Measurements from ENCODE around the gene HVCN1. TPM values are rescaled to one million over a fixed set of nuclear protein-coding genes. Genes with fewer than 3 reads are reported as not detected.
A peak's percentile ranks its signal among the peaks of the same experiment; 100 is the strongest.
"Not testable (repeated sequence)": the region's sequence is repeated elsewhere in the genome, so short reads cannot be mapped to it uniquely, and the experiment has no call there.

Gene HVCN1
- polyA plus RNA-seq, 1 experiment, result 6.9 TPM

DNA sequence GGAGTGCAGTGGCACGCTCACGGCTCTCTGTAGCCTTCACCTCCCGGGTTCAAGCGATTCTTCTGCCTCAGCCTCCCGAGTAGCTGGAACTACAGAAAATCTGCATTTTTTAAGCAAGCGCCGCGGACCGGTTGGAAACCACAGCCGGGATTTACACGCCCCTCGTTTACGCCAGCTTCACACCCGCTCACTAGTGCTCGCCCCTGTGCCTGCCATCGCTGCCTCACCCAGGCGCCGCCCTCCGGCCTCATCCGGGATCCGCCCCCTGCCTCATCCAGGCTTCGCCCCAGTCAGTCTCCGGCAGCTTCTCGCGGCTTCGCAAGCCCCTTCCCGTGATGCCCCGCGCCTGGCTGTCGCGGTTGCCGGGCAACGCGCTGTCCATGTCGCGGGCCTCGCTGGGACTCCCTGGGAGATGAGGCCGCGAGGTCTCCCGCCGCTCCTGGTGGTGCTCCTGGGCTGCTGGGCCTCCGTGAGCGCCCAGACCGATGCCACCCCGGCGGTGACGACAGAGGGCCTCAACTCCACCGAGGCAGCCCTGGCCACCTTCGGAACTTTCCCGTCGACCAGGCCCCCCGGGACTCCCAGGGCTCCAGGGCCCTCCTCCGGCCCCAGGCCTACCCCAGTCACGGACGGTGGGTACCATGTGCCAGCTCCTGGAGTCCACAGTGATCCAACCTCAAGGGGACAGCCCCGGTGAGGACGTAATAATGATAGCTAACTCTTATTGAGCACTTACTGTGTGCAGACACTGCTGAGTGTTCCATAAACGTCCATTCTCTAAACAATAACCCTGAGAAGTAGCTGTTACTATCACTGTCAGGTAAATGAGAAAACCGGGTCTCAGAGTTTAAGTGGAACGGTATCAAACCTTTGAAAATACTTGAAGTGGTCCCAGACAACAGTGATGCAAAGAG, 74.9 kb downstream of the HVCN1 start, which contains the start of gene TCTN1:
TSS of gene TCTN1 (plus strand) at position 359 of the 914 bp plus-strand sequence. CDS start at position 413, 54 bp downstream.
- DNase-seq (ENCODE audit: low read depth, low spot score), result peak; percentile 82
- no peaks in the 10 kb centered on the region for H3K27me3 ChIP-seq (ENCODE audit: control insufficient read depth, insufficient read depth, low read length)
- CTCF ChIA-PET, result interaction anchor here (0.7 to 3.9 kb wide), 8 partner anchors 13 to 274 kb away, joined by 3 to 42 read pairs (median 4); partner anchors contain the start of gene ARPC3

GRCh38 chr12:110613071-110613770, 75.7 kb downstream of the HVCN1 start:
- no peak for DNase-seq (ENCODE audit: low read depth, low spot score)
- TF ChIP-seq, protein P1, sequence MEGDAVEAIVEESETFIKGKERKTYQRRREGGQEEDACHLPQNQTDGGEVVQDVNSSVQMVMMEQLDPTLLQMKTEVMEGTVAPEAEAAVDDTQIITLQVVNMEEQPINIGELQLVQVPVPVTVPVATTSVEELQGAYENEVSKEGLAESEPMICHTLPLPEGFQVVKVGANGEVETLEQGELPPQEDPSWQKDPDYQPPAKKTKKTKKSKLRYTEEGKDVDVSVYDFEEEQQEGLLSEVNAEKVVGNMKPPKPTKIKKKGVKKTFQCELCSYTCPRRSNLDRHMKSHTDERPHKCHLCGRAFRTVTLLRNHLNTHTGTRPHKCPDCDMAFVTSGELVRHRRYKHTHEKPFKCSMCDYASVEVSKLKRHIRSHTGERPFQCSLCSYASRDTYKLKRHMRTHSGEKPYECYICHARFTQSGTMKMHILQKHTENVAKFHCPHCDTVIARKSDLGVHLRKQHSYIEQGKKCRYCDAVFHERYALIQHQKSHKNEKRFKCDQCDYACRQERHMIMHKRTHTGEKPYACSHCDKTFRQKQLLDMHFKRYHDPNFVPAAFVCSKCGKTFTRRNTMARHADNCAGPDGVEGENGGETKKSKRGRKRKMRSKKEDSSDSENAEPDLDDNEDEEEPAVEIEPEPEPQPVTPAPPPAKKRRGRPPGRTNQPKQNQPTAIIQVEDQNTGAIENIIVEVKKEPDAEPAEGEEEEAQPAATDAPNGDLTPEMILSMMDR (IDR thresholded peaks at IDR 0.05; ENCODE audit: low read depth, low read length), result no peak
- H3K9me3 ChIP-seq (ENCODE audit: control insufficient read depth, insufficient read depth, low read length), result no peaks in the 10 kb centered on the region; the same call in 1 of the 2 replicates
- peak overlapping the region; percentile 83 for H3K4me3 ChIP-seq (ENCODE audit: low read depth, low read length)
- CTCF ChIA-PET, result interaction anchor here (0.7 to 3.9 kb wide), 6 partner anchors 12 to 275 kb away, joined by 3 to 42 read pairs (median 6); partner anchors contain the start of gene ARPC3
- POLR2A ChIA-PET, result interaction anchor here (0.5 to 1.5 kb wide), 5 partner anchors 13 to 163 kb away, joined by 3 to 8 read pairs (median 5); partner anchors contain the start of genes ARPC3, FAM216A and GPN3
- no peaks in the 10 kb centered on the region for H3K27me3 ChIP-seq (ENCODE audit: control insufficient read depth, insufficient read depth, low read length)
- no peak overlapping the region for H3K27ac ChIP-seq (ENCODE audit: low read depth, low read length)

More for the DNA sequence above, 74.9 kb downstream of the HVCN1 start, which contains the start of gene TCTN1:
- Histone ChIP-seq H3K9me3 (ENCODE audit: control insufficient read depth, insufficient read depth, low read length) (no peaks in the 10 kb centered on the region; the same call in 1 of the 2 replicates), H3K4me3 (ENCODE audit: low read depth, low read length) (peak within 1 kb of the TSS; percentile 83), H3K27ac (ENCODE audit: low read depth, low read length) (no peak within 1 kb of the TSS)
- TF ChIP-seq, protein P1 (IDR thresholded peaks at IDR 0.05; ENCODE audit: low read depth, low read length), result no peak
- POLR2A ChIA-PET, result interaction anchor here (0.5 to 1.5 kb wide), 6 partner anchors 14 to 164 kb away, joined by 3 to 8 read pairs (median 5); partner anchors contain the start of genes ARPC3, FAM216A and GPN3

DNA sequence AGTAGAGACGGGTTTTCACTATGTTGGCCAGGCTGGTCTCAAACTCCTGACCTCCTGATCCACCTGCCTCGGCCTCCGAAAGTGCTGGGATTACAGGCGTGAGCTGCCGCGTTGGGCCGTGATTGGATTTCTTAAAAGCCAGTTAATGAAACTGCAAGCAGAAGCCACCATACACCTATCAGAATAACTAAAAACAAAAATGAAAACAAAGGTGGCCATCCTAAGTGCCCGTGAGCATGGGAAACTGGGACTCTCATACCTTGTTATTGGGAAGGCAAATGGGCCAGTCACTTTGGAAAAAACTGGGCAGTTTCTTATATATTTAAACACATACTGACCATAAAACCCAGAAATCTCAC, 82.7 kb downstream of the HVCN1 start:
- TF ChIP-seq, protein P1 (IDR thresholded peaks at IDR 0.05; ENCODE audit: low read depth, low read length), result no peak
- ChIA-PET CTCF (interaction anchor here (10.1 kb wide), 1 partner anchor 99 kb away, joined by 369 read pairs; the partner anchor contains the start of genes RAD9B and VPS29), POLR2A (no interaction called here)
- Histone ChIP-seq H3K9me3 (ENCODE audit: control insufficient read depth, insufficient read depth, low read length) (no peaks in the 10 kb centered on the region), H3K27ac (ENCODE audit: low read depth, low read length) (no peak overlapping the region), H3K27me3 (ENCODE audit: control insufficient read depth, insufficient read depth, low read length) (no peaks in the 10 kb centered on the region), H3K4me3 (ENCODE audit: low read depth, low read length) (no peak overlapping the region)
- DNase-seq (ENCODE audit: low read depth, low spot score), result no peak

- DNase-seq (ENCODE audit: low read depth, low spot score); H3K9me3 ChIP-seq (ENCODE audit: control insufficient read depth, insufficient read depth, low read length); H3K27me3 ChIP-seq (ENCODE audit: control insufficient read depth, insufficient read depth, low read length); H3K4me3 ChIP-seq (ENCODE audit: low read depth, low read length); H3K27ac ChIP-seq (ENCODE audit: low read depth, low read length): not testable (repeated sequence)
- TF ChIP-seq, protein P1 (IDR thresholded peaks at IDR 0.05; ENCODE audit: low read depth, low read length), result peak; percentile 72
- ChIA-PET POLR2A (interaction anchor here (1.3 to 3.3 kb wide), 2 partner anchors 134 to 152 kb away, joined by 8 to 16 read pairs; partner anchors contain the start of genes ARPC3, FAM216A and GPN3), CTCF (interaction anchor here (0.6 to 10.1 kb wide), 49 partner anchors 9 to 749 kb away, joined by 3 to 369 read pairs (median 4); partner anchors contain the start of genes ARPC3, FAM216A, GPN3 and RAD9B)
Observed at GRCh38 chr12:110602085-110602814, 86.7 kb downstream of the HVCN1 start.

All from AG04450 (cell line).